GM12891 (cell line): ENCODE data around the gene ZNF763.

ENCODE experiments used
- POLR2A ChIP-seq: IDR thresholded peaks from 2 replicates; pipeline ENCODE4 v1.6.1; 2011; ENCODE audit warnings: low read depth, low read length, control low read depth
- POLR2AphosphoS5 ChIP-seq: IDR thresholded peaks from 2 replicates; pipeline ENCODE4 v1.6.1; 2011; ENCODE audit warnings: low read depth, low read length, control low read depth
- POU2F2 ChIP-seq: IDR thresholded peaks from 2 replicates; pipeline ENCODE4 v1.6.1; 2011; ENCODE audit warnings: low read depth, mild to moderate bottlenecking, control low read depth, low read length, moderate library complexity
- SPI1 ChIP-seq: IDR thresholded peaks from 2 replicates; pipeline ENCODE4 v1.6.1; 2011; ENCODE audit warnings: low read depth, low read length, control low read depth
- TAF1 ChIP-seq: IDR thresholded peaks from 2 replicates; pipeline ENCODE4 v1.6.1; 2011; ENCODE audit warnings: low read depth, low read length, control low read depth

DNA sequence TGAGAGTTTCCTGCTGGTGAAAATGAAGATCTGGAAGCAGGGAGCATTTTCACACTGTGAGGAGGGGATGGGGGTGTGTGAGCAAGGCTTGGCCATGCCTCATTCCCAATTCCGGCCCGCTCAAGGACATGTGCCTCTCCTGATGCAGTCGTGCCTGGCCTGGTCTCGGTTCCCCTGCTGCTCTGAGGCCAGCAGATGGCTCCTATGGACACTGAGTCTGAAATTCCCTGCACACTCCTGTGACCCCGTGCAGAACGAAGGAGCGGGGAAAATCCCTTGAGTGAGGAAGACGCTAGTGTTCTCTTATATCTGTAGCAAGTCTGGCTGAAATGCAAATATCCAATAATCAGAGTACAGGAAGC is 363 bp upstream of the ZNF763 start:
- no peak for TF ChIP-seq SPI1
- no peak for TF ChIP-seq POLR2AphosphoS5
- TF ChIP-seq POLR2A, result no peak
- no peak for TF ChIP-seq POU2F2
- TF ChIP-seq TAF1, result no peak
